Measurements from ENCODE around the gene TBC1D22A.

Gene TBC1D22A

GRCh38 chr22:46862418-46863324, 100.2 kb downstream of the TBC1D22A start:
- no peaks in the 10 kb centered on the region for H3K27me3 ChIP-seq (ENCODE audit: insufficient read depth, low read length)
- H3K9me3 ChIP-seq (ENCODE audit: insufficient read depth, low read depth, low read length), result no peaks in the 10 kb centered on the region
- no peak overlapping the region for H3K27ac ChIP-seq (ENCODE audit: low read length)
- H3K4me3 ChIP-seq (ENCODE audit: low read length), result no peak overlapping the region
- H3K9ac ChIP-seq (ENCODE audit: low read depth, low read length), result no peak overlapping the region
- H3K36me3 ChIP-seq (ENCODE audit: insufficient read depth, low read depth, low read length), result no peaks in the 10 kb centered on the region
- H3K4me1 ChIP-seq (ENCODE audit: insufficient read depth, low read length), result peaks cover 10% of the 10 kb centered on the region

- Histone ChIP-seq H3K9ac (ENCODE audit: low read depth, low read length) (no peak overlapping the region), H3K27ac (ENCODE audit: low read length) (no peak overlapping the region), H3K36me3 (ENCODE audit: insufficient read depth, low read depth, low read length) (no peaks in the 10 kb centered on the region), H3K9me3 (ENCODE audit: insufficient read depth, low read depth, low read length) (no peaks in the 10 kb centered on the region), H3K4me3 (ENCODE audit: low read length) (no peak overlapping the region), H3K4me1 (ENCODE audit: insufficient read depth, low read length) (peaks cover 10% of the 10 kb centered on the region), H3K27me3 (ENCODE audit: insufficient read depth, low read length) (no peaks in the 10 kb centered on the region)
These were observed 101.3 kb downstream of the TBC1D22A start for GRCh38 chr22:46863794-46864193.

GRCh38 chr22:46864314-46865051, 102.0 kb downstream of the TBC1D22A start:
- Histone ChIP-seq H3K4me1 (ENCODE audit: insufficient read depth, low read length) (peaks cover 10% of the 10 kb centered on the region), H3K9ac (ENCODE audit: low read depth, low read length) (no peak overlapping the region), H3K36me3 (ENCODE audit: insufficient read depth, low read depth, low read length) (no peaks in the 10 kb centered on the region)

GRCh38 chr22:46865052-46865434, 102.6 kb downstream of the TBC1D22A start:
- H3K36me3 ChIP-seq (ENCODE audit: insufficient read depth, low read depth, low read length), result no peaks in the 10 kb centered on the region
- H3K9ac ChIP-seq (ENCODE audit: low read depth, low read length), result no peak overlapping the region
- H3K4me1 ChIP-seq (ENCODE audit: insufficient read depth, low read length), result peaks cover 10% of the 10 kb centered on the region
- no peaks in the 10 kb centered on the region for H3K9me3 ChIP-seq (ENCODE audit: insufficient read depth, low read depth, low read length)
- H3K4me3 ChIP-seq (ENCODE audit: low read length), result no peak overlapping the region
- H3K27me3 ChIP-seq (ENCODE audit: insufficient read depth, low read length), result no peaks in the 10 kb centered on the region
- no peak overlapping the region for H3K27ac ChIP-seq (ENCODE audit: low read length)

More at GRCh38 chr22:46864314-46865051, 102.0 kb downstream of the TBC1D22A start:
- no peak overlapping the region for H3K4me3 ChIP-seq (ENCODE audit: low read length)
- no peak overlapping the region for H3K27ac ChIP-seq (ENCODE audit: low read length)
- no peaks in the 10 kb centered on the region for H3K9me3 ChIP-seq (ENCODE audit: insufficient read depth, low read depth, low read length)
- no peaks in the 10 kb centered on the region for H3K27me3 ChIP-seq (ENCODE audit: insufficient read depth, low read length)

- peaks cover 10% of the 10 kb centered on the region for H3K4me1 ChIP-seq (ENCODE audit: insufficient read depth, low read length)
- H3K9ac ChIP-seq (ENCODE audit: low read depth, low read length), result no peak overlapping the region
- no peaks in the 10 kb centered on the region for H3K27me3 ChIP-seq (ENCODE audit: insufficient read depth, low read length)
- H3K27ac ChIP-seq (ENCODE audit: low read length), result no peak overlapping the region
- no peaks in the 10 kb centered on the region; the same call in 1 of the 2 replicates for H3K36me3 ChIP-seq (ENCODE audit: insufficient read depth, low read depth, low read length)
- H3K9me3 ChIP-seq (ENCODE audit: insufficient read depth, low read depth, low read length), result peaks cover 3% of the 10 kb centered on the region
- no peak overlapping the region for H3K4me3 ChIP-seq (ENCODE audit: low read length)
These were observed 103.2 kb downstream of the TBC1D22A start for GRCh38 chr22:46865642-46866041.

- Histone ChIP-seq H3K27me3 (ENCODE audit: insufficient read depth, low read length) (no peaks in the 10 kb centered on the region), H3K9me3 (ENCODE audit: insufficient read depth, low read depth, low read length) (peaks cover 7% of the 10 kb centered on the region), H3K27ac (ENCODE audit: low read length) (no peak overlapping the region), H3K9ac (ENCODE audit: low read depth, low read length) (no peak overlapping the region), H3K4me3 (ENCODE audit: low read length) (no peak overlapping the region), H3K4me1 (ENCODE audit: insufficient read depth, low read length) (peaks cover 10% of the 10 kb centered on the region), H3K36me3 (ENCODE audit: insufficient read depth, low read depth, low read length) (no peaks in the 10 kb centered on the region; the same call in 1 of the 2 replicates)
These were observed 104.1 kb downstream of the TBC1D22A start for GRCh38 chr22:46866591-46866990.

- H3K4me1 ChIP-seq (ENCODE audit: insufficient read depth, low read length), result peaks cover 10% of the 10 kb centered on the region
- H3K4me3 ChIP-seq (ENCODE audit: low read length), result no peak overlapping the region
- H3K36me3 ChIP-seq (ENCODE audit: insufficient read depth, low read depth, low read length), result no peaks in the 10 kb centered on the region; the same call in 1 of the 2 replicates
- H3K9ac ChIP-seq (ENCODE audit: low read depth, low read length), result no peak overlapping the region
- no peak overlapping the region for H3K27ac ChIP-seq (ENCODE audit: low read length)
- peaks cover 7% of the 10 kb centered on the region for H3K9me3 ChIP-seq (ENCODE audit: insufficient read depth, low read depth, low read length)
- H3K27me3 ChIP-seq (ENCODE audit: insufficient read depth, low read length), result no peaks in the 10 kb centered on the region
These were observed 104.7 kb downstream of the TBC1D22A start for GRCh38 chr22:46867106-46867505.

GRCh38 chr22:46869329-46869728, 106.9 kb downstream of the TBC1D22A start:
- H3K4me1 ChIP-seq (ENCODE audit: insufficient read depth, low read length), result peaks cover 14% of the 10 kb centered on the region
- H3K4me3 ChIP-seq (ENCODE audit: low read length), result no peak overlapping the region
- H3K9me3 ChIP-seq (ENCODE audit: insufficient read depth, low read depth, low read length), result peaks cover 7% of the 10 kb centered on the region
- H3K27me3 ChIP-seq (ENCODE audit: insufficient read depth, low read length), result no peaks in the 10 kb centered on the region
- no peak overlapping the region for H3K9ac ChIP-seq (ENCODE audit: low read depth, low read length)
- no peaks in the 10 kb centered on the region; the same call in 1 of the 2 replicates for H3K36me3 ChIP-seq (ENCODE audit: insufficient read depth, low read depth, low read length)
- no peak overlapping the region for H3K27ac ChIP-seq (ENCODE audit: low read length)

GRCh38 chr22:46869831-46870441, 107.5 kb downstream of the TBC1D22A start:
- Histone ChIP-seq H3K4me1 (ENCODE audit: insufficient read depth, low read length) (peaks cover 14% of the 10 kb centered on the region), H3K27me3 (ENCODE audit: insufficient read depth, low read length) (no peaks in the 10 kb centered on the region), H3K4me3 (ENCODE audit: low read length) (no peak overlapping the region), H3K9me3 (ENCODE audit: insufficient read depth, low read depth, low read length) (peaks cover 7% of the 10 kb centered on the region), H3K36me3 (ENCODE audit: insufficient read depth, low read depth, low read length) (no peaks in the 10 kb centered on the region; the same call in 1 of the 2 replicates), H3K27ac (ENCODE audit: low read length) (no peak overlapping the region), H3K9ac (ENCODE audit: low read depth, low read length) (no peak overlapping the region)

- no peak overlapping the region for H3K9ac ChIP-seq (ENCODE audit: low read depth, low read length)
- H3K4me3 ChIP-seq (ENCODE audit: low read length), result no peak overlapping the region
- H3K27ac ChIP-seq (ENCODE audit: low read length), result no peak overlapping the region
- peaks cover 10% of the 10 kb centered on the region for H3K4me1 ChIP-seq (ENCODE audit: insufficient read depth, low read length)
- no peaks in the 10 kb centered on the region for H3K27me3 ChIP-seq (ENCODE audit: insufficient read depth, low read length)
- peaks cover 7% of the 10 kb centered on the region for H3K9me3 ChIP-seq (ENCODE audit: insufficient read depth, low read depth, low read length)
- H3K36me3 ChIP-seq (ENCODE audit: insufficient read depth, low read depth, low read length), result no peaks in the 10 kb centered on the region; the same call in 1 of the 2 replicates
These were observed 109.4 kb downstream of the TBC1D22A start for GRCh38 chr22:46871826-46872225.

GRCh38 chr22:46875089-46875488, 112.6 kb downstream of the TBC1D22A start:
- Histone ChIP-seq H3K27ac (ENCODE audit: low read length) (no peak overlapping the region), H3K9me3 (ENCODE audit: insufficient read depth, low read depth, low read length) (peaks cover 7% of the 10 kb centered on the region), H3K27me3 (ENCODE audit: insufficient read depth, low read length) (no peaks in the 10 kb centered on the region), H3K4me1 (ENCODE audit: insufficient read depth, low read length) (peaks cover 7% of the 10 kb centered on the region), H3K9ac (ENCODE audit: low read depth, low read length) (no peak overlapping the region), H3K36me3 (ENCODE audit: insufficient read depth, low read depth, low read length) (no peaks in the 10 kb centered on the region; the same call in 1 of the 2 replicates), H3K4me3 (ENCODE audit: low read length) (no peak overlapping the region)
